Thoracic aorta (tissue), 2 donors: ENCODE measurements around the gene SGCE. TPM values are rescaled to one million over a fixed set of nuclear protein-coding genes. Genes with fewer than 3 reads are reported as not detected.
"Not testable (repeated sequence)": the region's sequence is repeated elsewhere in the genome, so short reads cannot be mapped to it uniquely, and the experiment has no call there.

Source experiments
- ATAC-seq: fragments of 150-250 bp; one replicate; pipeline ENCODE4 v1.8.0; 2017; ENCODE audit warnings: low read depth; ENCODE audit not compliant: insufficient number of reproducible peaks, low FRiP score
- DNase-seq: peaks from one replicate; pipeline ENCODE4 v3.0.0-alpha.2; 2020; ENCODE audit warnings: low spot score
- H3K27ac ChIP-seq, 2 donors: fragments of 200-600 bp; sonication (generic); 1 replicate in 1 of 2; 2 replicates in 1 of 2; pipeline ENCODE4 v1.5.1; 2016; ENCODE audit warnings: mild to moderate bottlenecking in 2 of 2, moderate library complexity in 2 of 2
- H3K27me3 ChIP-seq: fragments of 200-600 bp; sonication (generic); replicated peaks from 2 replicates; pipeline ENCODE4 v1.6.0; 2016; ENCODE audit warnings: mild to moderate bottlenecking; ENCODE audit not compliant: insufficient read depth
- H3K36me3 ChIP-seq: fragments of 200-600 bp; sonication (generic); one replicate; pipeline ENCODE4 v1.5.1; 2016
- H3K4me1 ChIP-seq, 2 donors: fragments of 200-600 bp; sonication (generic); 1 replicate in 1 of 2; 2 replicates in 1 of 2; pipeline versions ENCODE4 v1.5.1 to v1.6.0; 2016; ENCODE audit warnings: low read depth in 2 of 2, mild to moderate bottlenecking in 1 of 2; ENCODE audit not compliant: control insufficient read depth in 1 of 2
- H3K4me3 ChIP-seq: fragments of 200-600 bp; sonication (generic); 2 replicates; pipeline ENCODE4 v1.5.1; 2016; ENCODE audit warnings: mild to moderate bottlenecking
- H3K9me3 ChIP-seq: fragments of 200-600 bp; sonication (generic); 2 replicates; pipeline ENCODE4 v1.5.1; 2016
- total RNA-seq, 2 donors: library from RNA; depleted of rRNA; stranded (reverse); fragments of >200 nt; gene quantifications; one replicate each; pipeline versions ENCODE4 v1.1.0 to v1.2.3, GENCODE V29; 2016
- TF ChIP-seq, protein P1 (sequence below): fragments of 200-600 bp; sonication (generic); IDR thresholded peaks from one replicate; pipeline ENCODE4 v1.5.1; 2019; ENCODE audit warnings: antibody characterized with exemption

The SGCE gene, protein sequence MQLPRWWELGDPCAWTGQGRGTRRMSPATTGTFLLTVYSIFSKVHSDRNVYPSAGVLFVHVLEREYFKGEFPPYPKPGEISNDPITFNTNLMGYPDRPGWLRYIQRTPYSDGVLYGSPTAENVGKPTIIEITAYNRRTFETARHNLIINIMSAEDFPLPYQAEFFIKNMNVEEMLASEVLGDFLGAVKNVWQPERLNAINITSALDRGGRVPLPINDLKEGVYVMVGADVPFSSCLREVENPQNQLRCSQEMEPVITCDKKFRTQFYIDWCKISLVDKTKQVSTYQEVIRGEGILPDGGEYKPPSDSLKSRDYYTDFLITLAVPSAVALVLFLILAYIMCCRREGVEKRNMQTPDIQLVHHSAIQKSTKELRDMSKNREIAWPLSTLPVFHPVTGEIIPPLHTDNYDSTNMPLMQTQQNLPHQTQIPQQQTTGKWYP
- 100 to 1,000 TPM; 106 to 131 TPM for total RNA-seq

DNA sequence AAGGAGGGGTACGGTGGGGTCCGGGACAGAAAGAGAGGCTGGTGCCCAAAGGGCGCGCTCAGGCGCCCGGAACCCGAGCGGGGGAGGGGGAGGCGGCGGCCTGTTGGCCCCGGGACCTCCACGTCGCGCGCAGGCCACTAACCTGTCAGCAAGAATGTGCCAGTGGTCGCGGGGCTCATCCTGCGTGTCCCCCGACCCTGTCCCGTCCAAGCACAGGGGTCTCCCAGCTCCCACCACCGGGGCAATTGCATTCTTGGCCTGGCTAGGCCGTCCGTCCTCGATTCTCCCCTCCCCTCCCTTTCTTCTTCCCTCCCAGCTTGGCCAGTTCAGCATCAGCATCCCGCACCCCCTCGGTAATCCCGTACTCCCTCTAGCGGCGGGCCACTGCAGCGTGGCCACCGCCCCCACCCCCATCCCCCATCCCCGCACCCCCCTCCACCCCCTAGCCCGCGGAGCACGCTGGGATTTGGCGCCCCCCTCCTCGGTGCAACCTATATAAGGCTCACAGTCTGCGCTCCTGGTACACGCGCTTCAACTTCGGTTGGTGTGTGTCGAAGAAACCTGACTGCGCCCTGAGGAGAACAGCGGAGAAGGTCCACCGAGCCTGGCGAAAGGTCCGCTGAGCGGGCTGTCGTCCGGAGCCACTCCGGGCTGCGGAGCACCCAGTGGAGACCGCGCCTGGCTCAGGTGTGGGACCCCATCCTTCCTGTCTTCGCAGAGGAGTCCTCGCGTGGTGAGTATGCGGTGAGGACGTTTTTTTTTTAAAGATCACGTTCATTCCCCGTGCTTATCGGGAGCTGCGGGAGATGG is at the start of gene SGCE:
SGCE (minus strand) TSS at position 286 of the 810 bp plus-strand sequence; CDS start at position 251, 35 bp downstream.
- peak; percentile 62 for ATAC-seq
- DNase-seq = no peak
- peak within 1 kb of the TSS; percentile 86 for H3K4me3 ChIP-seq
- TF ChIP-seq, protein P1, sequence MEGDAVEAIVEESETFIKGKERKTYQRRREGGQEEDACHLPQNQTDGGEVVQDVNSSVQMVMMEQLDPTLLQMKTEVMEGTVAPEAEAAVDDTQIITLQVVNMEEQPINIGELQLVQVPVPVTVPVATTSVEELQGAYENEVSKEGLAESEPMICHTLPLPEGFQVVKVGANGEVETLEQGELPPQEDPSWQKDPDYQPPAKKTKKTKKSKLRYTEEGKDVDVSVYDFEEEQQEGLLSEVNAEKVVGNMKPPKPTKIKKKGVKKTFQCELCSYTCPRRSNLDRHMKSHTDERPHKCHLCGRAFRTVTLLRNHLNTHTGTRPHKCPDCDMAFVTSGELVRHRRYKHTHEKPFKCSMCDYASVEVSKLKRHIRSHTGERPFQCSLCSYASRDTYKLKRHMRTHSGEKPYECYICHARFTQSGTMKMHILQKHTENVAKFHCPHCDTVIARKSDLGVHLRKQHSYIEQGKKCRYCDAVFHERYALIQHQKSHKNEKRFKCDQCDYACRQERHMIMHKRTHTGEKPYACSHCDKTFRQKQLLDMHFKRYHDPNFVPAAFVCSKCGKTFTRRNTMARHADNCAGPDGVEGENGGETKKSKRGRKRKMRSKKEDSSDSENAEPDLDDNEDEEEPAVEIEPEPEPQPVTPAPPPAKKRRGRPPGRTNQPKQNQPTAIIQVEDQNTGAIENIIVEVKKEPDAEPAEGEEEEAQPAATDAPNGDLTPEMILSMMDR = peak; percentile 81
- H3K27me3 ChIP-seq = no peaks in the 10 kb centered on the region
- H3K27ac ChIP-seq = peak within 1 kb of the TSS; percentile 60
- no peaks in the 10 kb centered on the region for H3K36me3 ChIP-seq
- H3K4me1 ChIP-seq = peaks cover 0 to 6% of the 10 kb centered on the region in 2 donors
- H3K9me3 ChIP-seq = no peaks in the 10 kb centered on the region

DNA sequence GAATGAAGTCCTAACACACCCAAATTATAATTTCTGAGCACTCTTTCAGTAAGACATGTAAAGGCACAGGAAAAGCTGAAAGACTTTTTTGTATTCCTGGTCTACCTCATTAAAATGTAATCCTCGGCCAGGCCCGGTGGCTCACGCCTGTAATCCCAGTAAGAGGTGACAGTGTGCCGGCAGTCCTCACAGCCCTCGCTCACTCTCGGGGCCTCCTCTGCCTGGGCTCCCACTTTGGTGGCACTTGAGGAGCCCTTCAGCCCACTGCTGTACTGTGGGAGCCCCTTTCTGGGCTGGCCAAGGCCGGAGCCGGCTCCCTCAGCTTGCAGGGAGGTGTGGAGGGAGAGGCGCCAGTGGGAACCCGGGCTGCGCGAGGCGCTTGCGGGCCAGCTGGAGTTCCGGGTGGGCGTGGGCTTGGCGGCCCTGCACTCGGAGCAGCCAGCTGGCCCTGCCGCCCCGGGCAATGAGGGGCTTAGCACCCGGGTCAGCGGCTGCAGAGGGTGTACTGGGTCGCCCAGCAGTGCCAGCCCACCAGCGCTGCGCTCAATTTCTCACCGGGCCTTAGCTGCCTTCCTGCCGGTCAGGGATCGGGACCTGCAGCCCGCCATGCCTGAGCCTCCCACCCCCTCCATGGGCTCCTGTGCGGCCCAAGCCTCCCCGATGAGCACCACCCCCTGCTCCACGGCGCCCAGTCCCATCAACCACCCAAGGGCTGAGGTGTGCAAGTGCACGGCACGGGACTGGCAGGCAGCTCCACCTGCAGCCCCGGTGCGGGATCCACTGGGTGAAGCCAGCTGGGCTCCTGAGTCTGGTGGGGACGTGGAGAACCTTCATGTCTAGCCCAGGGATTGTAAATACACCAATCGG is 49.5 kb upstream of the SGCE start:
- not testable (repeated sequence) for H3K4me3 ChIP-seq, H3K36me3 ChIP-seq, H3K9me3 ChIP-seq, DNase-seq, H3K27me3 ChIP-seq, H3K27ac ChIP-seq, H3K4me1 ChIP-seq, ATAC-seq

DNA sequence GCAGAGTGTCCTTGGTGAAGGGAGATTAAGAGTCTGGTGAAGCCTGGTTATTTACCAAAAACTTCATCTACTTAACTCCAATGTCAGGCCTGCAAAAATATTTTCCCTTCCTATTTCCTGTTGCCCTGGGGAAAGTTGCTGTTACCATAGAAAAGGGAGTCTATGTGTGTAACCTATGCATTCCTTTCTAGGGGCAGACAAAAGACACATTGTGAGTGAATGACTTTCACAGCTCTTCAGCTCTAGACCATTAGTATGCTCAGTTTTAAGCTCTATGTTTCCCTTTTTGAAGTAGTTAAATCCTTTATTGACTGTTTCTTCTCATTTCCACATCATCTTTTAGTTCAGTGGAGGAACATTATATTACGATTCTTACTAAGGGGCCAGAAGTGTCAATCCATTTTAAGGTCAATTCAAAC is 45.6 kb upstream of the SGCE start:
- no peaks in the 10 kb centered on the region for H3K27me3 ChIP-seq
- H3K4me1 ChIP-seq = no peaks in the 10 kb centered on the region
- ATAC-seq (no peak), DNase-seq (no peak)
- H3K27ac ChIP-seq = no peak overlapping the region
- TF ChIP-seq, protein P1 = no peak
- H3K4me3 ChIP-seq = no peak overlapping the region
- no peaks in the 10 kb centered on the region for H3K9me3 ChIP-seq
- H3K36me3 ChIP-seq = no peaks in the 10 kb centered on the region

DNA sequence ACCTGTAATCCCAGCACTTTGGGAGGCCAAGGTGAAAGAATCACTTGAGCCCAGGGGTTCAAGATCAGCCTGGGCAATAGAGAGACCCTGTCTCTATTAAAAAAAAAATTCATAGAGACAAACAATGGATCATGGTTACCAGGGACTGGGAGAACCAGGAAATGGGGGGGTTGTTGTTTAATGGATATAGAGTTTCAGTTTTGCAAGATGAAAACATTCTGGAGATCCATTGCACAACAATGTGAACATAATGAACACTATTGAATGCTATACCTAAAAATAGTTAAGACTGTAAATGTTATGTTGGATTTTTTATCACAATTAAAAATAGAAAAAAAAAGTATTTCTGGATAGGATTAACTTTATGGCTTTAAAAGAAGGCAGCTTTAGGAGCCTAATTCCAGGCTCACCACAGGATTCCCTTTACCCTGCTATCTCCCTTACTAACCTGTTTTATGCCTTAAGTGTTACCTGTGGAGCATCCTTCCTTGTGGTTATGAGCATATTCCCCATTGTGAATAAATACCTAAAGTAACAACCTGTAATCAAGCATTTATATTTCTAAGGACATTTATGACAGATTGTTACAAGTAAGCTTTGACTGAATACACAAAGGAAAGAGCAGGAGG is 45.1 kb upstream of the SGCE start:
- Histone ChIP-seq H3K27me3 (no peaks in the 10 kb centered on the region), H3K4me1 (no peaks in the 10 kb centered on the region), H3K9me3 (no peaks in the 10 kb centered on the region), H3K4me3 (no peak overlapping the region), H3K36me3 (no peaks in the 10 kb centered on the region), H3K27ac (no peak overlapping the region)
- DNase-seq = no peak
- ATAC-seq = no peak
- TF ChIP-seq, protein P1 = no peak

DNA sequence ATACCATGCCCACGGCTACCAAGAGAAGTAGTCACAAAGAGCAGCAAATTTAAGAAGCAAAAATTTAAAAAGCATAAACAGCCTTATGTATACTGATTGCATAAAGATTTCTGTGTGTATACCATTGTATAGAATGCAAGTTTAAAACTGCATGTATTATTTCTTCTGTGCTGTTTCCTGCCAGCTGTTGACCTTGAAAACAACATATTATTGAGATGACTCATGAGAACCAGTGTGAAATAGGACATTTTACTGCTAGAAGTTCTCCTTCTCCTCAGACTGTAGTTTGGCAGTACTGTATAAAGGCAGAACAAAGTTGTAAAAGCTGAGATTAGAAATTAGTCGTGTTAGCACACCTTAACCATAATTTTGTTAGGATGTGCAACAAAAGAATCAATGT is 42.3 kb upstream of the SGCE start:
- Histone ChIP-seq H3K9me3 (no peaks in the 10 kb centered on the region), H3K4me1 (no peaks in the 10 kb centered on the region), H3K27ac (no peak overlapping the region), H3K36me3 (no peaks in the 10 kb centered on the region), H3K27me3 (no peaks in the 10 kb centered on the region), H3K4me3 (no peak overlapping the region)
- TF ChIP-seq, protein P1 = no peak
- ATAC-seq (no peak), DNase-seq (no peak)
